HEK293T (cell line): ENCODE measurements around the gene KRT6A.

ENCODE experiments used
- ARNT ChIP-seq: fragments of 450-650 bp; IDR thresholded peaks from 2 replicates; pipeline ENCODE4 v1.6.1; 2017; ENCODE audit warnings: mild to moderate bottlenecking
- BHLHE40 ChIP-seq: fragments of 450-650 bp; IDR thresholded peaks from 2 replicates; pipeline ENCODE4 v1.6.1; 2016; ENCODE audit warnings: mild to moderate bottlenecking, moderate library complexity, borderline replicate concordance
- CTBP1 ChIP-seq: fragments of 450-650 bp; IDR thresholded peaks from 2 replicates; pipeline ENCODE4 v1.6.1; 2016; ENCODE audit warnings: borderline replicate concordance
- FOXK2 ChIP-seq: fragments of 450-650 bp; IDR thresholded peaks from 2 replicates; pipeline ENCODE4 v1.6.1; 2016; ENCODE audit warnings: mild to moderate bottlenecking
- FOXM1 ChIP-seq: fragments of 450-650 bp; IDR thresholded peaks from 2 replicates; pipeline ENCODE4 v1.6.1; 2017; ENCODE audit warnings: mild to moderate bottlenecking, borderline replicate concordance
- HDGF ChIP-seq: fragments of 450-650 bp; IDR thresholded peaks from 2 replicates; pipeline ENCODE4 v1.6.1; 2017; ENCODE audit warnings: antibody characterized with exemption, borderline replicate concordance
- L3MBTL2 ChIP-seq: fragments of 450-650 bp; conservative IDR thresholded peaks from 2 replicates; pipeline ENCODE4 v1.6.1; 2016; ENCODE audit warnings: mild to moderate bottlenecking
- LEF1 ChIP-seq: fragments of 450-650 bp; IDR thresholded peaks from 2 replicates; pipeline ENCODE4 v1.6.1; 2017; ENCODE audit warnings: mild to moderate bottlenecking, borderline replicate concordance
- SP1 ChIP-seq: fragments of 450-650 bp; IDR thresholded peaks from 2 replicates; pipeline ENCODE4 v1.6.1; 2017
- SUZ12 ChIP-seq: fragments of 450-650 bp; IDR thresholded peaks from 2 replicates; pipeline ENCODE4 v1.6.1; 2016; ENCODE audit warnings: mild to moderate bottlenecking
- TARDBP ChIP-seq: fragments of 450-650 bp; IDR thresholded peaks from 2 replicates; pipeline ENCODE4 v1.6.1; 2016
- ZNF384 ChIP-seq: fragments of 450-650 bp; IDR thresholded peaks from 2 replicates; pipeline ENCODE4 v1.6.1; 2016
- TF ChIP-seq, protein P1 (sequence below): fragments of 450-650 bp; IDR thresholded peaks from 2 replicates; pipeline ENCODE4 v1.6.1; 2016

DNA sequence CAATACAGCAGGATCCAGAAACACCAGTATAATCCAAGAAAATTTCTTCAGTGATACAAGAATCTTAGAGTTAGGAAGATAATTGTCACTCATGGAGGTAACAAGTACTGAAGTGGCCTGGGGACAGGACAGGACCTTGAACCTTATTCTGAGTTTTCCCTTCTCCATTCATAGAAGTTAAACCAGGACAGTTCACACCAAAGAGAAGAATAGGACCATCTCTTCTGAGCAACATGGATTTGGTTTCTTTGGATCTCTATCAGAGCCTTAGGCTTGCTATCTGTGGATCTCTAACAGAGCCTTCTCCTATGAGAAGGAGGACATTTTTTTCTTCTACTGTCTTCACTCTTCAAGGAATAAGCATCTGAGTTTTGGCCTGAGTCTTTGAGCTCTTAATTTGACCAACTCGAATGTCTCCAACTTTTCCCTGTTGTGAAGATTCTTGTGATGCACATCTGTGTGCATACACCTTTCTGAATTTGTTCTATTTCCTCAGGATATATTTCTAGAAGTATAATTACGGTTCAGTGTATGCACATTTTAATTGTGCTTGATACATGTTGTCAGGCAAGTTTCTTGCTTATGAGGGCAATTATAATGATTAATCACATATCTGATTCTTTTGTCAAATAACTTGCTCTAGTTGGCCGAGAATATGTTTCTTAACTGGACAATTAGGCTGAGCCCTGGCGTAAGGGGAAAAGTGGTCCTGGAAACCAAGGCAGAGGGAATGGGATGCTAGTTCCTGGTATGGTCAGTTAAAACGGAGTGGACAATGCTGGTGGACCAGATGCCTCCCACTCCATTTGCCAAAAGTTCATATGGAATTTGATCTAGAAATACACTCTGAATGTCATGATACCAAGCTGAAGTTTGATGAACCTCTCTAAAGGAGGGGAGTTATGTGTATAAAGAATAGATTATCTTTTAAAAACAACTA is 6.6 kb downstream of the KRT6A start:
- TF ChIP-seq LEF1 (no peak), FOXM1 (no peak), ZNF384 (no peak), FOXK2 (no peak), SP1 (no peak), SUZ12 (no peak), BHLHE40 (no peak), HDGF (no peak), ARNT (no peak), CTBP1 (no peak), L3MBTL2 (no peak), TARDBP (no peak)
- TF ChIP-seq, protein P1, sequence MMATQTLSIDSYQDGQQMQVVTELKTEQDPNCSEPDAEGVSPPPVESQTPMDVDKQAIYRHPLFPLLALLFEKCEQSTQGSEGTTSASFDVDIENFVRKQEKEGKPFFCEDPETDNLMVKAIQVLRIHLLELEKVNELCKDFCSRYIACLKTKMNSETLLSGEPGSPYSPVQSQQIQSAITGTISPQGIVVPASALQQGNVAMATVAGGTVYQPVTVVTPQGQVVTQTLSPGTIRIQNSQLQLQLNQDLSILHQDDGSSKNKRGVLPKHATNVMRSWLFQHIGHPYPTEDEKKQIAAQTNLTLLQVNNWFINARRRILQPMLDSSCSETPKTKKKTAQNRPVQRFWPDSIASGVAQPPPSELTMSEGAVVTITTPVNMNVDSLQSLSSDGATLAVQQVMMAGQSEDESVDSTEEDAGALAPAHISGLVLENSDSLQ: no peak
